ENCODE results near the gene ITGA2B. TPM values are rescaled to one million over a fixed set of nuclear protein-coding genes. Genes with fewer than 3 reads are reported as not detected.
A peak's percentile ranks its signal among the peaks of the same experiment; 100 is the strongest.

Gene ITGA2B
- total RNA-seq, 1 donor from 2014 or later: 0.04 TPM

GRCh38 chr17:44358066-44358465, 31.4 kb downstream of the ITGA2B start:
- Histone ChIP-seq H3K4me3 (ENCODE audit: low read depth, low read length) (no peak overlapping the region), H3K27me3 (ENCODE audit: control insufficient read depth, insufficient read depth, low read length) (peaks cover 2% of the 10 kb centered on the region), H3K36me3 (ENCODE audit: control insufficient read depth, insufficient read depth, low read length) (no peaks in the 10 kb centered on the region)
- TF ChIP-seq, protein P1, sequence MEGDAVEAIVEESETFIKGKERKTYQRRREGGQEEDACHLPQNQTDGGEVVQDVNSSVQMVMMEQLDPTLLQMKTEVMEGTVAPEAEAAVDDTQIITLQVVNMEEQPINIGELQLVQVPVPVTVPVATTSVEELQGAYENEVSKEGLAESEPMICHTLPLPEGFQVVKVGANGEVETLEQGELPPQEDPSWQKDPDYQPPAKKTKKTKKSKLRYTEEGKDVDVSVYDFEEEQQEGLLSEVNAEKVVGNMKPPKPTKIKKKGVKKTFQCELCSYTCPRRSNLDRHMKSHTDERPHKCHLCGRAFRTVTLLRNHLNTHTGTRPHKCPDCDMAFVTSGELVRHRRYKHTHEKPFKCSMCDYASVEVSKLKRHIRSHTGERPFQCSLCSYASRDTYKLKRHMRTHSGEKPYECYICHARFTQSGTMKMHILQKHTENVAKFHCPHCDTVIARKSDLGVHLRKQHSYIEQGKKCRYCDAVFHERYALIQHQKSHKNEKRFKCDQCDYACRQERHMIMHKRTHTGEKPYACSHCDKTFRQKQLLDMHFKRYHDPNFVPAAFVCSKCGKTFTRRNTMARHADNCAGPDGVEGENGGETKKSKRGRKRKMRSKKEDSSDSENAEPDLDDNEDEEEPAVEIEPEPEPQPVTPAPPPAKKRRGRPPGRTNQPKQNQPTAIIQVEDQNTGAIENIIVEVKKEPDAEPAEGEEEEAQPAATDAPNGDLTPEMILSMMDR (IDR thresholded peaks at IDR 0.05; ENCODE audit: insufficient read depth, low read length, poor library complexity, severe bottlenecking): no peak
- no peak for DNase-seq (ENCODE audit: low read depth)

DNA sequence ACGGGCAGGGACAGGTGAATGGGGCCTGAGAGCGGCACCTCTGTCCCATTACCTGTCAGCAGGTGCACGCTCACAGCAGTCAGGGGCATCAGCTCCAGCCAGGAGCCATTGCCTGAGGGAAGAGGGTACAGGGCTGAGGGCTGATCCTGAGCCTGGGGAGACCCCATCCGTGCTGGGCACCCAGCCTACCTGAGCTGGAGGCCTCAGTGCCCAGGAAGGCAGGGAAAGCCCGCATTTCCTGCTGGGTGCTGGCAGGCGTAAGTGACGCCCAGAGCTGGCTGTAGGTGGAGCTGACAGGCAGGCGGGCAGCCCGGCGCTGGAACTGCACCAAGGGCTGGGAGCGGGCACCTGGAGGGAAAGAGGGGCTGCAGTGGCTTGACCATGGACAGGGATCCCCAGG, 33.2 kb downstream of the ITGA2B start:
- DNase-seq (ENCODE audit: low read depth): no peak
- TF ChIP-seq, protein P1 (IDR thresholded peaks at IDR 0.05; ENCODE audit: insufficient read depth, low read length, poor library complexity, severe bottlenecking): no peak
- Histone ChIP-seq H3K27me3 (ENCODE audit: control insufficient read depth, insufficient read depth, low read length) (peaks cover 2% of the 10 kb centered on the region), H3K36me3 (ENCODE audit: control insufficient read depth, insufficient read depth, low read length) (peaks cover 2% of the 10 kb centered on the region), H3K4me3 (ENCODE audit: low read depth, low read length) (no peak overlapping the region)

DNA sequence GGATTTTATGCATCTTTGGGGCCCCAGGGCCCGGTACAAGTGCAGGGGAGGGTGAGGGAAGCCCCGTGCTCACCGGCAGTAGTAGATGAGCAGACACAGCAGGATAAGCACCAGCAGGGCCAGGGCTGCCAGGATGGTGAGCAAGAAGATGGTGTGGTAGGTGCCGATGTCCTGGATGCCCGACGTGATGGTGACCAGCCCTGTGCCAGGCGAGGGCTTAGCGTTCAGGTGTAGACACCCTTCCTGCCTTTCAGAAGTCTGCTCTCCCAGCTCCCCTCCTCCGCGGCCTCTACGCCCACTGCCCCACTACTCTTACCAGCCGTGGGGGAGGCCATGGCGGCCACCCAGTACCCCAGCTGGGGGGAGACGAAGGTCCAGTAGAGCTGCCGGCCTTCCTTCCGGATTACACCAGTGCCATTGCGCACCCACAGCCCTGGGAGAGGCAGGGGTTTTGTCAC, 33.8 kb downstream of the ITGA2B start:
- H3K27me3 ChIP-seq (ENCODE audit: control insufficient read depth, insufficient read depth, low read length): peaks cover 2% of the 10 kb centered on the region
- DNase-seq (ENCODE audit: low read depth): no peak
- TF ChIP-seq, protein P1 (IDR thresholded peaks at IDR 0.05; ENCODE audit: insufficient read depth, low read length, poor library complexity, severe bottlenecking): no peak

GRCh38 chr17:44354582-44355561, 34.6 kb downstream of the ITGA2B start:
- no peak overlapping the region for H3K4me3 ChIP-seq (ENCODE audit: low read depth, low read length)
- peaks cover 3% of the 10 kb centered on the region for H3K36me3 ChIP-seq (ENCODE audit: control insufficient read depth, insufficient read depth, low read length)
- no peak for DNase-seq (ENCODE audit: low read depth)
- TF ChIP-seq, protein P1 (IDR thresholded peaks at IDR 0.05; ENCODE audit: insufficient read depth, low read length, poor library complexity, severe bottlenecking): peak; percentile 36
- H3K27me3 ChIP-seq (ENCODE audit: control insufficient read depth, insufficient read depth, low read length): peaks cover 2% of the 10 kb centered on the region

More for the DNA sequence above, 33.8 kb downstream of the ITGA2B start:
- Histone ChIP-seq H3K4me3 (ENCODE audit: low read depth, low read length) (no peak overlapping the region), H3K36me3 (ENCODE audit: control insufficient read depth, insufficient read depth, low read length) (peaks cover 3% of the 10 kb centered on the region)

GRCh38 chr17:44353672-44354331, 35.6 kb downstream of the ITGA2B start:
- H3K4me3 ChIP-seq (ENCODE audit: low read depth, low read length): no peak overlapping the region
- TF ChIP-seq, protein P1 (IDR thresholded peaks at IDR 0.05; ENCODE audit: insufficient read depth, low read length, poor library complexity, severe bottlenecking): no peak
- peaks cover 3% of the 10 kb centered on the region for H3K36me3 ChIP-seq (ENCODE audit: control insufficient read depth, insufficient read depth, low read length)
- DNase-seq (ENCODE audit: low read depth): no peak
- H3K27me3 ChIP-seq (ENCODE audit: control insufficient read depth, insufficient read depth, low read length): peaks cover 2% of the 10 kb centered on the region
